Tibial nerve (tissue), 4 donors: ENCODE data around the gene PLCXD3.

Experiments used
- CTCF ChIP-seq, 5 experiments: fragments of 200-600 bp in 3 of 5; fragments of 450-650 bp in 2 of 5; sonication (generic) in 3 of 5; IDR thresholded peaks; one replicate each; pipeline ENCODE4 v1.5.1; 2016 to 2019; ENCODE audit warnings: antibody characterized with exemption in 5 of 5, mild to moderate bottlenecking in 3 of 5, moderate library complexity in 2 of 5
- EP300 ChIP-seq, 2 donors: sonication (generic); formaldehyde crosslinking; IDR thresholded peaks; one replicate each; pipeline ENCODE4 v1.6.1; 2017; ENCODE audit warnings: antibody characterized with exemption in 2 of 2, mild to moderate bottlenecking in 1 of 2
- POLR2A ChIP-seq, 2 donors: fragments of 450-650 bp; IDR thresholded peaks; one replicate each; pipeline ENCODE4 v1.6.1; 2017; ENCODE audit warnings: antibody characterized with exemption in 2 of 2, mild to moderate bottlenecking in 2 of 2, moderate library complexity in 2 of 2

- no peak for TF ChIP-seq CTCF (IDR thresholded peaks at IDR 0.05)
- no peak for TF ChIP-seq EP300 (IDR thresholded peaks at IDR 0.05)
- TF ChIP-seq POLR2A (IDR thresholded peaks at IDR 0.05) = no peak
Measured at GRCh38 chr5:41291323-41291722, 219.1 kb downstream of the PLCXD3 start.
